ENCODE measurements around the gene TNNC1. TPM values are rescaled to one million over a fixed set of nuclear protein-coding genes. Genes with fewer than 3 reads are reported as not detected.

TNNC1 gene
- total and polyA plus RNA-seq, 2 donors (not counting 3 experiments of a cell fraction or from before 2014, with no cell fraction given): 0.12 TPM; not detected in 1

GRCh38 chr3:52498137-52499054 is 44.6 kb upstream of the TNNC1 start:
- TF ChIP-seq POLR2A (IDR thresholded peaks at IDR 0.05; ENCODE audit: low read depth, low read length) (no peak), POLR2AphosphoS5 (IDR thresholded peaks at IDR 0.05; ENCODE audit: insufficient read depth, low read depth, low read length) (no peak)
- Histone ChIP-seq H3K4me2 (ENCODE audit: insufficient read depth, low read length) (no peak overlapping the region), H3K27me3 (ENCODE audit: control insufficient read depth in 2 of 2, insufficient read depth in 2 of 2, low read length in 2 of 2) (no peaks in the 10 kb centered on the region), H3K4me3 (replicated peaks in 1 of 3; ENCODE audit: insufficient read depth in 1 of 3, low read depth in 1 of 3, low read length in 3 of 3) (no peak overlapping the region), H3K4me1 (ENCODE audit: control insufficient read depth, extremely low read depth, insufficient read depth, low read length) (peaks cover 39% of the 10 kb centered on the region), H3K27ac (ENCODE audit: insufficient read depth, low read depth, low read length) (no peak overlapping the region), H3K9ac (replicated peaks; ENCODE audit: extremely low read depth, insufficient read depth, low read length) (no peak overlapping the region), H4K20me1 (replicated peaks; ENCODE audit: control insufficient read depth, extremely low read depth, insufficient read depth, low read length) (no peaks in the 10 kb centered on the region), H3K36me3 (ENCODE audit: control insufficient read depth in 2 of 2, extremely low read depth in 1 of 2, insufficient read depth in 2 of 2, low read length in 2 of 2) (peaks cover 4 to 17% of the 10 kb centered on the region in 2 experiments), H3K79me2 (ENCODE audit: control insufficient read depth, insufficient read depth, low read length) (peaks cover 62% of the 10 kb centered on the region), H2AFZ (ENCODE audit: low read depth, low read length) (no peak overlapping the region), H3K9me3 (replicated peaks; ENCODE audit: control insufficient read depth, insufficient read depth, low read length) (no peaks in the 10 kb centered on the region), H3K9me1 (replicated peaks; ENCODE audit: control insufficient read depth, extremely low read depth, insufficient read depth, low read length) (no peaks in the 10 kb centered on the region)
- intact Hi-C loops (cut with micrococcal nuclease): loop anchor here (5.0 kb wide), 1 partner anchor 41 kb away; the partner anchor contains the start of gene NISCH
- FAIRE-seq (peak; percentile 12), DNase-seq (ENCODE audit: low read depth, low spot score) (no peak)
- dilution Hi-C loops (cut with MboI; ENCODE audit: extremely low pct_ligation_motif_present, low sequenced_read_pairs): no loop called here
- POLR2A ChIA-PET: interaction anchor here (0.5 to 1.2 kb wide), 2 partner anchors 13 to 84 kb away, joined by 3 to 16 read pairs; no protein-coding TSS in a partner anchor
- CTCF ChIA-PET: interaction anchor here (0.9 to 2.4 kb wide), 3 partner anchors 13 to 34 kb away, joined by 3 to 8 read pairs (median 4); no protein-coding TSS in a partner anchor
- no TSS peak for BruUV-seq (replicated peaks)

GRCh38 chr3:52495777-52496602 is 42.1 kb upstream of the TNNC1 start:
- TF ChIP-seq JUN (IDR thresholded peaks at IDR 0.05; ENCODE audit: borderline replicate concordance, insufficient read depth, insufficient read length, low read depth) (peak; percentile 79), POLR2AphosphoS5 (IDR thresholded peaks at IDR 0.05; ENCODE audit: insufficient read depth, low read depth, low read length) (peak; percentile 59), MYC (IDR thresholded peaks at IDR 0.05; ENCODE audit: low read depth, low read length) (no peak), FOS (IDR thresholded peaks at IDR 0.05; ENCODE audit: borderline replicate concordance, insufficient read depth, low read length) (peak; percentile 80), EZH2 (IDR thresholded peaks at IDR 0.05; ENCODE audit: borderline replicate concordance, low read depth, low read length, severe bottlenecking) (no peak), MAX (IDR thresholded peaks at IDR 0.05; ENCODE audit: insufficient read depth, insufficient read length) (peak; percentile 85)
- dilution Hi-C loops (cut with MboI; ENCODE audit: extremely low pct_ligation_motif_present, low sequenced_read_pairs): no loop called here
- CTCF ChIA-PET: interaction anchor here (1.0 to 1.7 kb wide), 7 partner anchors 10 to 40 kb away, joined by 3 to 14 read pairs (median 5); partner anchors contain the start of gene UQCC5

More at GRCh38 chr3:52495777-52496602, 42.1 kb upstream of the TNNC1 start:
- no peaks in the 10 kb centered on the region for H3K9me1 ChIP-seq (replicated peaks; ENCODE audit: control insufficient read depth, extremely low read depth, insufficient read depth, low read length)
- peak overlapping the region; percentile 97 for H3K27ac ChIP-seq (ENCODE audit: insufficient read depth, low read depth, low read length)
- POLR2A ChIA-PET: interaction anchor here (0.7 to 1.2 kb wide), 2 partner anchors 16 to 40 kb away, joined by 3 to 7 read pairs; partner anchors contain the start of gene UQCC5
- peak; percentile 82 for DNase-seq (ENCODE audit: low read depth, low spot score)
- H3K4me3 ChIP-seq (replicated peaks in 1 of 3; ENCODE audit: insufficient read depth in 1 of 3, low read depth in 1 of 3, low read length in 3 of 3): peak overlapping the region; percentile 52 to 60 (median 59)
- H2AFZ ChIP-seq (ENCODE audit: low read depth, low read length): no peak overlapping the region
- H3K79me2 ChIP-seq (ENCODE audit: control insufficient read depth, insufficient read depth, low read length): peaks cover 53% of the 10 kb centered on the region
- H3K4me2 ChIP-seq (ENCODE audit: insufficient read depth, low read length): peak overlapping the region; percentile 89
- intact Hi-C loops (cut with micrococcal nuclease): loop anchor here (1.0 to 5.0 kb wide), 6 partner anchors 11 to 67 kb away; partner anchors contain the start of genes NISCH and UQCC5
- peaks cover 3 to 23% of the 10 kb centered on the region in 2 experiments for H3K36me3 ChIP-seq (ENCODE audit: control insufficient read depth in 2 of 2, extremely low read depth in 1 of 2, insufficient read depth in 2 of 2, low read length in 2 of 2)
- peak overlapping the region; percentile 95 for H3K9ac ChIP-seq (replicated peaks; ENCODE audit: extremely low read depth, insufficient read depth, low read length)
- peak; percentile 98 for FAIRE-seq
- no peaks in the 10 kb centered on the region for H4K20me1 ChIP-seq (replicated peaks; ENCODE audit: control insufficient read depth, extremely low read depth, insufficient read depth, low read length)
- no TSS peak for BruUV-seq (replicated peaks)
- no peaks in the 10 kb centered on the region for H3K27me3 ChIP-seq (ENCODE audit: control insufficient read depth in 2 of 2, insufficient read depth in 2 of 2, low read length in 2 of 2)
- H3K9me3 ChIP-seq (replicated peaks; ENCODE audit: control insufficient read depth, insufficient read depth, low read length): no peaks in the 10 kb centered on the region
- H3K4me1 ChIP-seq (ENCODE audit: control insufficient read depth, extremely low read depth, insufficient read depth, low read length): peaks cover 63% of the 10 kb centered on the region

Measured in endothelial cell of umbilical vein (primary cell).